Stimulated activated naive B cell treated with anti-CD40 and anti-IgM and Interleukin-4, amounts not matched to agents 10 μg/mL and 1 μg/mL and 100 μg/mL, for 72 hours (primary cell): ENCODE results near the gene SND1.

Source experiments
- ATAC-seq, 2 donors: fragments of 150-1000 bp; cut with Tn5 transposase; replicated peaks; 2 replicates each; pipeline ENCODE4 v1.10.0; 2021; ENCODE audit warnings: moderate library complexity in 1 of 2
- DNase-seq: peaks from one replicate; pipeline ENCODE4 v3.0.0; 2021
- H3K27ac Mint-ChIP-seq: one replicate; pipeline ENCODE4 v1.8.0; 2022; ENCODE audit warnings: mild to moderate bottlenecking, mixed read lengths
- H3K27me3 Mint-ChIP-seq, 2 donors: one replicate each; pipeline ENCODE4 v1.8.0; 2022; ENCODE audit warnings: mixed read lengths in 2 of 2
- H3K36me3 Mint-ChIP-seq, 2 donors: one replicate each; pipeline ENCODE4 v1.8.0; 2022; ENCODE audit warnings: mixed read lengths in 2 of 2, mild to moderate bottlenecking in 1 of 2
- H3K4me1 Mint-ChIP-seq, 2 donors: one replicate each; pipeline ENCODE4 v1.8.0; 2022; ENCODE audit warnings: mixed read lengths in 2 of 2, mild to moderate bottlenecking in 1 of 2
- H3K4me3 Mint-ChIP-seq, 2 donors: one replicate each; pipeline ENCODE4 v1.8.0; 2022; ENCODE audit warnings: mild to moderate bottlenecking in 2 of 2, mixed read lengths in 2 of 2, moderate library complexity in 1 of 2
- H3K9me3 Mint-ChIP-seq, 2 donors: one replicate each; pipeline ENCODE4 v1.8.0; 2022; ENCODE audit warnings: mixed read lengths in 2 of 2, mild to moderate bottlenecking in 1 of 2

The SND1 gene

GRCh38 chr7:128135159-128135514 is 483.1 kb downstream of the SND1 start:
- Mint-ChIP-seq H3K4me3 (peak overlapping the region; percentile 67 to 70), H3K27ac (peak overlapping the region; percentile 74), H3K36me3 (no peaks in the 10 kb centered on the region), H3K4me1 (peaks cover 12 to 23% of the 10 kb centered on the region in 2 donors), H3K9me3 (peaks cover 0 to 5% of the 10 kb centered on the region in 2 donors), H3K27me3 (peaks cover 35 to 38% of the 10 kb centered on the region in 2 donors)
- ATAC-seq = peak in 1 of 2 donors; percentile 15
- DNase-seq = no peak

- no peaks in the 10 kb centered on the region for H3K36me3 Mint-ChIP-seq
- peak overlapping the region; percentile 72 for H3K27ac Mint-ChIP-seq
- H3K4me1 Mint-ChIP-seq = peaks cover 12 to 23% of the 10 kb centered on the region in 2 donors
- peaks cover 35 to 38% of the 10 kb centered on the region in 2 donors for H3K27me3 Mint-ChIP-seq
- ATAC-seq (peak; percentile 91 to 92), DNase-seq (peak; percentile 57)
- H3K9me3 Mint-ChIP-seq = peaks cover 0 to 9% of the 10 kb centered on the region in 2 donors
- peak overlapping the region; percentile 67 to 80 for H3K4me3 Mint-ChIP-seq
Observed at GRCh38 chr7:128135515-128136214, 483.7 kb downstream of the SND1 start.

GRCh38 chr7:128136215-128136597 is 484.2 kb downstream of the SND1 start:
- Mint-ChIP-seq H3K4me1 (peaks cover 12 to 23% of the 10 kb centered on the region in 2 donors), H3K27ac (no peak overlapping the region), H3K27me3 (peaks cover 35 to 38% of the 10 kb centered on the region in 2 donors), H3K4me3 (peak overlapping the region; percentile 67 to 80), H3K9me3 (peaks cover 0 to 9% of the 10 kb centered on the region in 2 donors), H3K36me3 (no peaks in the 10 kb centered on the region)
- DNase-seq (no peak), ATAC-seq (no peak)

GRCh38 chr7:128137181-128137580 is 485.2 kb downstream of the SND1 start:
- H3K4me3 Mint-ChIP-seq = no peak overlapping the region
- DNase-seq = no peak
- no peak for ATAC-seq
- H3K27me3 Mint-ChIP-seq = peaks cover 35 to 38% of the 10 kb centered on the region in 2 donors
- no peak overlapping the region for H3K27ac Mint-ChIP-seq
- peaks cover 0 to 9% of the 10 kb centered on the region in 2 donors for H3K9me3 Mint-ChIP-seq
- no peaks in the 10 kb centered on the region for H3K36me3 Mint-ChIP-seq
- H3K4me1 Mint-ChIP-seq = peaks cover 12 to 23% of the 10 kb centered on the region in 2 donors

GRCh38 chr7:128139406-128139805 is 487.4 kb downstream of the SND1 start:
- Mint-ChIP-seq H3K9me3 (peaks cover 3 to 17% of the 10 kb centered on the region in 2 donors), H3K4me3 (no peak overlapping the region), H3K27me3 (peaks cover 28 to 29% of the 10 kb centered on the region in 2 donors), H3K36me3 (peaks cover 0 to 3% of the 10 kb centered on the region in 2 donors), H3K4me1 (peaks cover 11 to 19% of the 10 kb centered on the region in 2 donors), H3K27ac (no peak overlapping the region)
- DNase-seq (no peak), ATAC-seq (no peak)

GRCh38 chr7:128141683-128142195 is 489.7 kb downstream of the SND1 start:
- ATAC-seq (no peak), DNase-seq (no peak)
- H3K27me3 Mint-ChIP-seq = peaks cover 19 to 21% of the 10 kb centered on the region in 2 donors
- H3K27ac Mint-ChIP-seq = no peak overlapping the region
- H3K9me3 Mint-ChIP-seq = peaks cover 3 to 17% of the 10 kb centered on the region in 2 donors
- H3K36me3 Mint-ChIP-seq = peaks cover 0 to 3% of the 10 kb centered on the region in 2 donors
- no peak overlapping the region for H3K4me3 Mint-ChIP-seq
- peaks cover 0 to 3% of the 10 kb centered on the region in 2 donors for H3K4me1 Mint-ChIP-seq
